Activated CD4-positive, alpha-beta T cell treated with anti-CD3 and anti-CD28 coated beads, Interleukin-2, amount 10 ng/mL, durations not matched to agents 7 days and 5 days (primary cell): ENCODE results near the gene FAM162A. TPM values are rescaled to one million over a fixed set of nuclear protein-coding genes. Genes with fewer than 3 reads are reported as not detected.

Experiments used
- CTCF ChIA-PET: fragments of 350-600 bp; sonication (Branson Sonifier 250); formaldehyde crosslinking; loops from one replicate; lab custom pipeline; 2021; ENCODE audit warnings: antibody characterized with exemption; lab: Charles Lee
- POLR2A ChIA-PET: fragments of 350-600 bp; sonication (Branson Sonifier 250); formaldehyde crosslinking; loops from one replicate; lab custom pipeline; 2021; ENCODE audit warnings: antibody characterized with exemption; lab: Charles Lee
- DNase-seq: peaks from one replicate; pipeline ENCODE4 v3.0.0-alpha.2; 2020
- H3K27ac Mint-ChIP-seq: one replicate; pipeline ENCODE4 v1.8.0; 2021; ENCODE audit warnings: mild to moderate bottlenecking, moderate library complexity, mixed read lengths
- H3K27me3 Mint-ChIP-seq: one replicate; pipeline ENCODE4 v1.8.0; 2021; ENCODE audit warnings: mixed read lengths
- H3K36me3 Mint-ChIP-seq: one replicate; pipeline ENCODE4 v1.8.0; 2021; ENCODE audit warnings: low read depth, mixed read lengths
- H3K4me1 Mint-ChIP-seq: one replicate; pipeline ENCODE4 v1.8.0; 2021; ENCODE audit warnings: mixed read lengths
- H3K4me3 Mint-ChIP-seq: one replicate; pipeline ENCODE4 v1.8.0; 2021; ENCODE audit warnings: mild to moderate bottlenecking, moderate library complexity, mixed read lengths
- H3K9me3 Mint-ChIP-seq: one replicate; pipeline ENCODE4 v1.8.0; 2021; ENCODE audit warnings: mixed read lengths
- total RNA-seq, 2 experiments: library from RNA; stranded (reverse); gene quantifications; one replicate each; pipeline ENCODE4 v1.2.3, GENCODE V29; 2021

FAM162A gene
- 10 to 100 TPM; 48.3 to 48.4 TPM for total RNA-seq

- no peaks in the 10 kb centered on the region for H3K9me3 Mint-ChIP-seq
- DNase-seq = peak; percentile 95
- H3K27me3 Mint-ChIP-seq = no peaks in the 10 kb centered on the region
- CTCF ChIA-PET = interaction anchor here (0.6 to 2.8 kb wide), 21 partner anchors 9 to 837 kb away, joined by 3 to 15 read pairs (median 4); partner anchors contain the start of genes KPNA1 and WDR5B
- peaks cover 9% of the 10 kb centered on the region for H3K36me3 Mint-ChIP-seq
- peaks cover 69% of the 10 kb centered on the region for H3K4me1 Mint-ChIP-seq
- H3K4me3 Mint-ChIP-seq = peak within 1 kb of the TSS; percentile 93
- POLR2A ChIA-PET = interaction anchor here (1.4 kb wide), 1 partner anchor 32 kb away, joined by 4 read pairs; the partner anchor contains the start of gene WDR5B
- H3K27ac Mint-ChIP-seq = peak within 1 kb of the TSS; percentile 93
Observed at GRCh38 chr3:122383771-122384697, at the start of gene FAM162A. FAM162A (plus strand) TSS chr3:122384182; CDS start chr3:122384266, 84 bp downstream.

DNA sequence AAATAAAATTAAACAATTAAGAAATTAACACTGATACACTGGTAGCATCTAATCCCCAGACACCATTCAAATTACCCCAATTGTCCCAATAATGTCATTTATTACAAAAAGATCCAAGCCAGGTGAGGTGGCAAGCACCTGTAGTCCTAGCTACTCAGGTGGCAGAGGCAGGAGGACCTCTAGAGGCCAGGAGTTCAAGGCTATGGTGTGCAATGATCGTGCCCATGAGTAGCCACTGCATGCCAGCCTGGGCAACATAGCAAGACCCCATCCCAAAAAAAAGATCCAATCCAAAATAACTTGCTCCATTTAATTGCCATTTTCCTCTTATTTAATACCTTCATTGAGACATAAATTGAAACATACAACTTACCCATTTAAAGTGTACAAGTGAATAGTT is 41.2 kb upstream of the FAM162A start:
- peaks cover 8% of the 10 kb centered on the region for H3K27me3 Mint-ChIP-seq

GRCh38 chr3:122343654-122344053 is 40.3 kb upstream of the FAM162A start:
- ChIA-PET CTCF (no interaction called here), POLR2A (no interaction called here)
- H3K27ac Mint-ChIP-seq = no peak overlapping the region
- H3K27me3 Mint-ChIP-seq = peaks cover 6% of the 10 kb centered on the region
- no peaks in the 10 kb centered on the region for H3K36me3 Mint-ChIP-seq
- H3K9me3 Mint-ChIP-seq = no peaks in the 10 kb centered on the region
- H3K4me1 Mint-ChIP-seq = no peaks in the 10 kb centered on the region
- no peak for DNase-seq
- no peak overlapping the region for H3K4me3 Mint-ChIP-seq

More for the DNA sequence above, 41.2 kb upstream of the FAM162A start:
- H3K36me3 Mint-ChIP-seq = no peaks in the 10 kb centered on the region
- no peak overlapping the region for H3K27ac Mint-ChIP-seq
- no peak for DNase-seq
- no peaks in the 10 kb centered on the region for H3K9me3 Mint-ChIP-seq
- H3K4me1 Mint-ChIP-seq = no peaks in the 10 kb centered on the region
- ChIA-PET POLR2A (no interaction called here), CTCF (no interaction called here)
- no peak overlapping the region for H3K4me3 Mint-ChIP-seq

DNA sequence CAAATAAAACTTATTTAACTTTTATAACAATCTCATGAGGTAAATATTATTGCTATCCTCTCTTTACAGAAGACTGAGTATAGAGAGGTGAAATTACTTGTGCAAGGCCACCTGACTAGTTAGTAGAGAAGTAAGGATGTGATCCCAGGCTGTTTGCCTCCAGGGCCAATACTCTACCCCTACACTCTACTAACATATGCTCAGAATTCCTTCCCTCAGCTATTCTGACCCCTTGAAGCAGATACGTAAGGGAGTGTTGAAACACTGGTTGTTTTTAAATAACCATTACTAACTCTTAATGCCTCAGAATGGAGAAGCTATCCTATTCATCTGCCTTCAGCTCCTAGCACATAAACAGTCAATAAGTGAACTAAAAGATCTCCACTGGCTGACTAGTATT is 34.8 kb upstream of the FAM162A start:
- Mint-ChIP-seq H3K27ac (no peak overlapping the region), H3K4me3 (no peak overlapping the region), H3K9me3 (no peaks in the 10 kb centered on the region), H3K4me1 (no peaks in the 10 kb centered on the region), H3K27me3 (no peaks in the 10 kb centered on the region), H3K36me3 (no peaks in the 10 kb centered on the region)
- no peak for DNase-seq
- ChIA-PET POLR2A (interaction anchor here (0.6 kb wide), 1 partner anchor 782 kb away, joined by 4 read pairs; no protein-coding TSS in a partner anchor), CTCF (interaction anchor here (0.5 to 1.3 kb wide), 6 partner anchors 10 to 802 kb away, joined by 3 to 12 read pairs (median 3); no protein-coding TSS in a partner anchor)

DNA sequence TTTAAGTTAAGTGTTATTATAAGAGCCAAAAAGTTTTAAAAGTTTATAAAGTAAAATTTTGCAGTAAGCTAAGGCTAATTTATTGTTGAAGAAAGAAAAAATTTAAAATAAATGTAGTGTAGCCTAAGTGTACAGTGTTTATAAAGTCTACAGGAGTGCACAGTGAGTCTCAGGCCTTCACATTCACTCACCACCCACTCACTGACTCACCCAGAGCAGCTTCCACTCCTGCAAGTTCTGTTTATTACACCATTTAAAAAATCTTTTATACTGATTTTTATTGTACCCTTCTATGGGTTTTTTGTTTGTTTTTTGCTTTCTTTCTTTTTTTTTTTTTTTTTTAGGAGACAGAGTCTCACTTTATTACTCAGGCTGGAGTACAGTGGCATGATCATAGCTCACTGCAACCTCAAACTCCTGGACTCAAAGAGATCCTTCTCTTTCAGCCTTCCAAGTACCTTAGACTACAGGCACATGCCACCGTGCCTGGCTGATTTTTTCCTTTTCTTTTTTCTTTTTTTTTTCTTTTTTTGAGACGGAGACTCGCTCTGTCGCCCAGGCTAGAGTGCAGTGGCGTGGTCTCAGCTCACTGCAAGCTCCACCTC is 33.1 kb upstream of the FAM162A start:
- H3K27ac Mint-ChIP-seq = no peak overlapping the region
- H3K27me3 Mint-ChIP-seq = no peaks in the 10 kb centered on the region
- no peak for DNase-seq
- no peak overlapping the region for H3K4me3 Mint-ChIP-seq
- POLR2A ChIA-PET = no interaction called here
- no peaks in the 10 kb centered on the region for H3K9me3 Mint-ChIP-seq
- no peaks in the 10 kb centered on the region for H3K4me1 Mint-ChIP-seq
- CTCF ChIA-PET = interaction anchor here (0.6 to 1.5 kb wide), 3 partner anchors 12 to 765 kb away, joined by 3 to 7 read pairs (median 3); no protein-coding TSS in a partner anchor
- H3K36me3 Mint-ChIP-seq = no peaks in the 10 kb centered on the region

DNA sequence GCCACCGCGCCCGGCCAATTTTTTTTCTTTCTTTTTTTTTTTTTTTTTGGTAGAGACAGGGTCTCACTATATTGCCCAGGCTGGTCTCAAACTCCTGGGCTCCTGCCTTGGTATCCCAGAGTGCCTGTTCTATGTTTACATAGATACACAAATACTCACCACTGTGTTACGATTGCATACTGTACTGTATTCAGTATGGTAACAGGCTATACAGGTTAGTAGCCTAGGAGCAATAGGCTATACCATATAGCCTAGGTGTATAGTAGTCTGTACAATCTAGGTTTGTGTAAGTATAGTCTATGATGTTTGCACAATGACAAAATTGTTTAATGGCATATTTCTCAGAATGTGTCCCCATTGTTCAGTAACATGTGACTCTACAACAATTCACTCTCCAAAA is 32.4 kb upstream of the FAM162A start:
- POLR2A ChIA-PET = no interaction called here
- CTCF ChIA-PET = no interaction called here
- Mint-ChIP-seq H3K27me3 (no peaks in the 10 kb centered on the region), H3K4me1 (no peaks in the 10 kb centered on the region), H3K36me3 (no peaks in the 10 kb centered on the region), H3K4me3 (no peak overlapping the region), H3K9me3 (no peaks in the 10 kb centered on the region), H3K27ac (no peak overlapping the region)
- DNase-seq = no peak

DNA sequence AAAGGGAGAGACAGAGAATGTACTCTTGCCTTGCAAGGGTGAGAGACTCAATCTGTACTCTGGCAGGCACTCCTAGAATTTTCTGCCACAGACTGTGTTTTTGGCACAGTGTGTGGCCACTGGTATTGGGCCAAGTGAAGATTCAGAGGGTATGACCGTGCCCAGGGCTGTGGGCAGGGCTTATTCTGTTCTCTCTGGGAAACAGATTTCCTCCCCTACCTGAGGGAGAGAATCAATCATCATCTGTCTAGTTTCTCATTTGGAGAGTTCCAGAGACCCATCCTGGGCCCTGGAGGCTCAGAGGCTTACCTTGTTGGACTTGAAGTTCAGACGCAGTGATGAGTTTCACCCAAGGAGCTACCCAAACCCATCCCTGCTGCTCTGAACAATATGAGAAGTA is 30.8 kb upstream of the FAM162A start:
- Mint-ChIP-seq H3K27me3 (no peaks in the 10 kb centered on the region), H3K9me3 (no peaks in the 10 kb centered on the region), H3K27ac (no peak overlapping the region), H3K4me3 (no peak overlapping the region), H3K4me1 (no peaks in the 10 kb centered on the region), H3K36me3 (no peaks in the 10 kb centered on the region)
- CTCF ChIA-PET = interaction anchor here (1.0 kb wide), 2 partner anchors 14 to 88 kb away, joined by 3 read pairs; no protein-coding TSS in a partner anchor
- POLR2A ChIA-PET = no interaction called here
- no peak for DNase-seq

GRCh38 chr3:122353893-122354401 is 30.0 kb upstream of the FAM162A start:
- no peaks in the 10 kb centered on the region for H3K9me3 Mint-ChIP-seq
- no peak for DNase-seq
- no peak overlapping the region for H3K4me3 Mint-ChIP-seq
- no peak overlapping the region for H3K27ac Mint-ChIP-seq
- no peaks in the 10 kb centered on the region for H3K27me3 Mint-ChIP-seq
- POLR2A ChIA-PET = no interaction called here
- CTCF ChIA-PET = interaction anchor here (0.5 to 1.5 kb wide), 4 partner anchors 29 to 628 kb away, joined by 3 to 4 read pairs (median 3); partner anchors contain the start of gene MIX23
- peaks cover 7% of the 10 kb centered on the region for H3K36me3 Mint-ChIP-seq
- peaks cover 6% of the 10 kb centered on the region for H3K4me1 Mint-ChIP-seq

- Mint-ChIP-seq H3K27ac (no peak overlapping the region), H3K4me3 (no peak overlapping the region), H3K27me3 (no peaks in the 10 kb centered on the region), H3K9me3 (no peaks in the 10 kb centered on the region), H3K36me3 (peaks cover 13% of the 10 kb centered on the region), H3K4me1 (peaks cover 6% of the 10 kb centered on the region)
- CTCF ChIA-PET = interaction anchor here (0.5 kb wide), 1 partner anchor 791 kb away, joined by 3 read pairs; no protein-coding TSS in a partner anchor
- DNase-seq = no peak
- POLR2A ChIA-PET = no interaction called here
Observed at GRCh38 chr3:122355612-122356011, 28.4 kb upstream of the FAM162A start.

DNA sequence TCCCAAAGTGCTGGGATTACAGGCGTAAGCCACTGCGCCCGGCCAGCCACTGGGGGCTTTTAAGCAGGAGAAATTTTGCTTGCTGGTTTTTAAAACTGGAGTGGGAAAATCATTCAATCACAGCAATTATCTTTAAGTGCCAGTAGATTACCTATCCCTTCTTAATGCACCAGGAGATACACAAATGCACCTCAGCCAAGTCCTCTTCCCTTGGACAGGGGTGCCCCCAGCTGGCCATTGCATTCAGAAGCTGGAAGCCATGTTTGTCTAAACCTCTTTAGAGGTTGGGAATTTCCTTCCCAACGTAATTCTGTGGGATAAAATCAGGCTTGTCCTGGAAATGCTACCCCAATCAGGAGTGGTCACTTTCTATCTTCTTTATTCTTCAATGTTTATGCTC is 27.6 kb upstream of the FAM162A start:
- Mint-ChIP-seq H3K9me3 (no peaks in the 10 kb centered on the region), H3K4me3 (no peak overlapping the region), H3K27me3 (no peaks in the 10 kb centered on the region), H3K4me1 (peaks cover 6% of the 10 kb centered on the region), H3K36me3 (peaks cover 13% of the 10 kb centered on the region), H3K27ac (no peak overlapping the region)
- POLR2A ChIA-PET = no interaction called here
- CTCF ChIA-PET = interaction anchor here (0.6 to 1.3 kb wide), 2 partner anchors 10 to 797 kb away, joined by 3 read pairs; no protein-coding TSS in a partner anchor
- DNase-seq = peak; percentile 39

DNA sequence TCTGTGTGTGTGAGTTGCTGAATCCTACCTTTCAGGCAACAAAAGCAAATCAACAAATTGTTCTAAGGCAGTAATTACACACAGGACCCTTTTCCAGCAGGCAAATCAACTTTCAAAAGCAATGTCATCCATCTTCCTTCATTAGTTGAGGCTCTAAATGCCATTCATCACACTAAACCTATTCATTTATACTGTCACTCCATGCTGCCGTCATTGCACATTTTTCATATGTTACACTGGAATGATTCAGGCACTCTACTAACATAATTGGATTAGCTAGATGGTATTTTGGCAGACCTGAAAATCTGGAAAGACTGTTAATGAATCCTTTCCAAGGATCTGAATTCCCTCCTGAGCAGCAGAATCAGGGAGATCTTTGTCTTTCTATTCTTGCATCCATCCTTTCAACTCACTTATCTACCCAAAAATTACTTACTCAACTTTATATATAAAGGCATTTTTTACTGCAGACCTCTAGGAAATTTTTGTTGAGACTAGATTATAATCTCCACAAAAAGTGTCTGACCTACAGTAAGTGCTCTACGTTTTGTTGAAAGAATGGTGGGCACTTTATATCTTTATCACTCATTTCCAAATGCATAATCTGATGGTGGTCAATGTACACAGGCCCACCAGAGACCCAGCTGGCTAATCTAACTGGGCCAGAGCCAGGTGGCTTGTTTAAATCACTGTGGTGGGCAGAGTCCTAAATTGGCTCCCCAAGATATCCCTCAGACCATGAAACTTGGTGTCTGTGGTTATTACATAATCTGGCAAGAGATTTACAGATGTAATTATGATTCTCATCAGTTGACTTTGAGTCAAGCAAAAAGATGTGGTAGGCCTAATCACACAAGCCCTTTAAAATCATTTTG is 25.9 kb upstream of the FAM162A start:
- H3K9me3 Mint-ChIP-seq = no peaks in the 10 kb centered on the region
- H3K4me1 Mint-ChIP-seq = peaks cover 6% of the 10 kb centered on the region
- CTCF ChIA-PET = interaction anchor here (0.5 kb wide), 1 partner anchor 152 kb away, joined by 3 read pairs; no protein-coding TSS in a partner anchor
- DNase-seq = no peak
- H3K4me3 Mint-ChIP-seq = no peak overlapping the region
- no peak overlapping the region for H3K27ac Mint-ChIP-seq
- H3K36me3 Mint-ChIP-seq = peaks cover 15% of the 10 kb centered on the region
- H3K27me3 Mint-ChIP-seq = no peaks in the 10 kb centered on the region
- POLR2A ChIA-PET = no interaction called here

DNA sequence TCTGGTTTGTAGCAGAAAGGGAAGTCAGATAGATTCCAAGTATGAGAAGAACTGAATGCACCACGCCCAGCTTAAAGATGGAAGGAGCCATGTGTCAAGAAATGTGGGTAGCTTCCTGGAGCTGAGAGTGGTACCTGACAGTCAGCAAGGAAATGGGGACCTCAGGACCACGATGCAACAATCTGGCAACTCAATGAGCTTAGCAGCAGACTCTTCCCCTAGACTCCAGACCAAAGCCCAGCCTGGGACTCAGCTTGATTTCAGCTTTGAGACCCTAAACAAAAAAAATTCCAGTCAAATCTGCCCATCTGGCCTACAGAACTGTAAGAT is 25.3 kb upstream of the FAM162A start:
- no peak for DNase-seq
- H3K4me3 Mint-ChIP-seq = no peak overlapping the region
- POLR2A ChIA-PET = no interaction called here
- CTCF ChIA-PET = no interaction called here
- no peaks in the 10 kb centered on the region for H3K9me3 Mint-ChIP-seq
- H3K27ac Mint-ChIP-seq = no peak overlapping the region
- no peaks in the 10 kb centered on the region for H3K27me3 Mint-ChIP-seq
- peaks cover 20% of the 10 kb centered on the region for H3K36me3 Mint-ChIP-seq
- H3K4me1 Mint-ChIP-seq = peaks cover 6% of the 10 kb centered on the region
